ENCODE measurements around the gene PTPRJ.
"Not testable (repeated sequence)": the region's sequence is repeated elsewhere in the genome, so short reads cannot be mapped to it uniquely, and the experiment has no call there.

The PTPRJ gene

GRCh38 chr11:48162885-48163268 is 182.5 kb downstream of the PTPRJ start:
- DNase-seq (ENCODE audit: low read depth in 2 of 2), result no peak

GRCh38 chr11:48163360-48164100 is 183.2 kb downstream of the PTPRJ start:
- no peak for DNase-seq (ENCODE audit: low read depth in 2 of 2)

- no peak for DNase-seq (ENCODE audit: low read depth in 2 of 2)
These were observed 184.5 kb downstream of the PTPRJ start for GRCh38 chr11:48164836-48165235.

- DNase-seq (ENCODE audit: low read depth in 2 of 2), result no peak
These were observed 185.1 kb downstream of the PTPRJ start for GRCh38 chr11:48165426-48165825.

- no peak for DNase-seq (ENCODE audit: low read depth in 2 of 2)
These were observed 187.0 kb downstream of the PTPRJ start for GRCh38 chr11:48167380-48167779.

GRCh38 chr11:48168815-48169214 is 188.5 kb downstream of the PTPRJ start:
- no peak for DNase-seq (ENCODE audit: low read depth in 2 of 2)

GRCh38 chr11:48169259-48169658 is 188.9 kb downstream of the PTPRJ start:
- no peak for DNase-seq (ENCODE audit: low read depth in 2 of 2)

GRCh38 chr11:48169717-48170116 is 189.4 kb downstream of the PTPRJ start:
- DNase-seq (ENCODE audit: low read depth in 2 of 2), result no peak

- DNase-seq (ENCODE audit: low read depth in 2 of 2), result no peak
These were observed 190.2 kb downstream of the PTPRJ start for GRCh38 chr11:48170241-48171233.

GRCh38 chr11:48172818-48173609 is 192.7 kb downstream of the PTPRJ start:
- DNase-seq (ENCODE audit: low read depth in 2 of 2), result peak in 1 of 2 donors; percentile 16

- DNase-seq (ENCODE audit: low read depth in 2 of 2), result no peak
These were observed 197.3 kb downstream of the PTPRJ start for GRCh38 chr11:48177661-48178060.

GRCh38 chr11:48180627-48181026 is 200.3 kb downstream of the PTPRJ start:
- DNase-seq (ENCODE audit: low read depth in 2 of 2), result no peak

GRCh38 chr11:48182860-48183526 is 202.6 kb downstream of the PTPRJ start:
- no peak for DNase-seq (ENCODE audit: low read depth in 2 of 2)

- DNase-seq (ENCODE audit: low read depth in 2 of 2), result no peak
These were observed 204.1 kb downstream of the PTPRJ start for GRCh38 chr11:48184452-48184851.

- DNase-seq (ENCODE audit: low read depth in 2 of 2), result not testable (repeated sequence)
These were observed 210.7 kb downstream of the PTPRJ start for GRCh38 chr11:48190906-48191654.

- no peak for DNase-seq (ENCODE audit: low read depth in 2 of 2)
These were observed 213.5 kb downstream of the PTPRJ start for GRCh38 chr11:48193876-48194275.

GRCh38 chr11:48207881-48208280 is 227.5 kb downstream of the PTPRJ start:
- DNase-seq (ENCODE audit: low read depth in 2 of 2), result no peak

GRCh38 chr11:48210052-48210451 is 229.7 kb downstream of the PTPRJ start:
- no peak for DNase-seq (ENCODE audit: low read depth in 2 of 2)

GRCh38 chr11:48216510-48216909 is 236.2 kb downstream of the PTPRJ start, which contains the start of gene OR4B1:
OR4B1 (plus strand) TSS chr11:48216810; CDS start chr11:48216810, 0 bp downstream.
- no peak for DNase-seq (ENCODE audit: low read depth in 2 of 2)

Measured in stimulated activated CD8-positive, alpha-beta memory T cell treated with anti-CD3 and anti-CD28 coated beads, Interleukin-7, amount 100 ng/mL, for 4 hours (primary cell).